HG02870 (cell line): ENCODE data around the gene GAPDH.
"Not testable (repeated sequence)": the region's sequence is repeated elsewhere in the genome, so short reads cannot be mapped to it uniquely, and the experiment has no call there.

Source experiments
- ATAC-seq: cut with Tn5 transposase; IDR thresholded peaks from one replicate; pipeline ENCODE4 v1.9.1; 2021; ENCODE audit warnings: mild to moderate bottlenecking, moderate library complexity; ENCODE audit not compliant: unreplicated experiment

The GAPDH gene

GRCh38 chr12:6528539-6529235 lies 5.6 kb upstream of the GAPDH start:
- no peak for ATAC-seq

- no peak for ATAC-seq
These were observed 5.0 kb upstream of the GAPDH start for GRCh38 chr12:6529291-6529737.

GRCh38 chr12:6530576-6531260 lies 3.6 kb upstream of the GAPDH start:
- ATAC-seq = no peak

- no peak for ATAC-seq
These were observed 2.0 kb upstream of the GAPDH start for GRCh38 chr12:6532051-6532926.

- ATAC-seq = peak; percentile 4
These were observed 1.2 kb upstream of the GAPDH start for GRCh38 chr12:6532927-6533652.

- no peak for ATAC-seq
These were observed 729 bp upstream of the GAPDH start for GRCh38 chr12:6533653-6533922.

GRCh38 chr12:6534695-6534944 lies 303 bp downstream of the GAPDH start:
- ATAC-seq = no peak

- ATAC-seq = no peak
These were observed 804 bp downstream of the GAPDH start for GRCh38 chr12:6534945-6535696.

GRCh38 chr12:6535697-6535946 lies 1.3 kb downstream of the GAPDH start:
- no peak for ATAC-seq

- ATAC-seq = no peak
These were observed 1.9 kb downstream of the GAPDH start for GRCh38 chr12:6535960-6536847.

GRCh38 chr12:6536894-6537579 lies 2.7 kb downstream of the GAPDH start:
- ATAC-seq = no peak

GRCh38 chr12:6537580-6538419 lies 3.5 kb downstream of the GAPDH start:
- not testable (repeated sequence) for ATAC-seq

GRCh38 chr12:6538420-6539313 lies 4.3 kb downstream of the GAPDH start:
- ATAC-seq = no peak

- no peak for ATAC-seq
These were observed 5.0 kb downstream of the GAPDH start for GRCh38 chr12:6539314-6539682.

GRCh38 chr12:6539707-6540134 lies 5.4 kb downstream of the GAPDH start:
- no peak for ATAC-seq

- ATAC-seq = no peak
These were observed 6.0 kb downstream of the GAPDH start for GRCh38 chr12:6540181-6540877.
